Hematopoietic multipotent progenitor cell treated with erythropoietin and hydrocortisone succinate and interleukin-3 and kit ligand, for 6 days (in vitro differentiated cells): ENCODE results near the gene CHPF.

Experiments
- DNase-seq: peaks from one replicate; pipeline ENCODE4 v3.0.0-alpha.2; 2015

The CHPF gene, protein sequence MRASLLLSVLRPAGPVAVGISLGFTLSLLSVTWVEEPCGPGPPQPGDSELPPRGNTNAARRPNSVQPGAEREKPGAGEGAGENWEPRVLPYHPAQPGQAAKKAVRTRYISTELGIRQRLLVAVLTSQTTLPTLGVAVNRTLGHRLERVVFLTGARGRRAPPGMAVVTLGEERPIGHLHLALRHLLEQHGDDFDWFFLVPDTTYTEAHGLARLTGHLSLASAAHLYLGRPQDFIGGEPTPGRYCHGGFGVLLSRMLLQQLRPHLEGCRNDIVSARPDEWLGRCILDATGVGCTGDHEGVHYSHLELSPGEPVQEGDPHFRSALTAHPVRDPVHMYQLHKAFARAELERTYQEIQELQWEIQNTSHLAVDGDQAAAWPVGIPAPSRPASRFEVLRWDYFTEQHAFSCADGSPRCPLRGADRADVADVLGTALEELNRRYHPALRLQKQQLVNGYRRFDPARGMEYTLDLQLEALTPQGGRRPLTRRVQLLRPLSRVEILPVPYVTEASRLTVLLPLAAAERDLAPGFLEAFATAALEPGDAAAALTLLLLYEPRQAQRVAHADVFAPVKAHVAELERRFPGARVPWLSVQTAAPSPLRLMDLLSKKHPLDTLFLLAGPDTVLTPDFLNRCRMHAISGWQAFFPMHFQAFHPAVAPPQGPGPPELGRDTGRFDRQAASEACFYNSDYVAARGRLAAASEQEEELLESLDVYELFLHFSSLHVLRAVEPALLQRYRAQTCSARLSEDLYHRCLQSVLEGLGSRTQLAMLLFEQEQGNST

GRCh38 chr2:219543596-219544358 is at the start of gene CHPF, which contains the start of gene TMEM198:
Gene CHPF, minus strand, starts transcription at chr2:219543809. Its CDS starts 271 bp downstream, at chr2:219543538.
Gene TMEM198, plus strand, starts transcription at chr2:219544028. Its CDS starts 700 bp downstream, at chr2:219544728.
- DNase-seq: peak; percentile 96

- no peak for DNase-seq
Measured at GRCh38 chr2:219593154-219593553, 49.5 kb upstream of the CHPF start.

DNA sequence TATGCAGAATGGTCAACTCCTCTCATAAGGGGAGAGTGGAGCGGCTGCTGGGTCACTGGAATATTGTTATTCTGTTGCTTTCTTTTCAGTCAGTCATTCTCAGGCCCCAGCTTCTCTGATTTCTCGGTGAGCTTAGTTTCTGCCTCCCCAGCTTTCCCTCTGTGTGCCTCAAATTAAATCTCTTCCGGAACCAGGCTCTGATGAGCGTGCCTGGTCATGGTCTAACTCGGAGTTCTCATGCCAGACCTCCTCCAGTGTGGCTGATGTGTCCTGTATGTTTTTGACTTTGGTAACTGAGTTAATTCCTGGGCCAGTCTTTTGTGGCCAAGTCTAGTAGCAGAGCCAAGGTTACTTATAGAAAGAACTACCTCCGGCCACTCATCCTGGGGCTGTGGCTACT is 49.1 kb upstream of the CHPF start:
- no peak for DNase-seq

GRCh38 chr2:219591091-219591490 is 47.5 kb upstream of the CHPF start:
- DNase-seq: no peak

DNA sequence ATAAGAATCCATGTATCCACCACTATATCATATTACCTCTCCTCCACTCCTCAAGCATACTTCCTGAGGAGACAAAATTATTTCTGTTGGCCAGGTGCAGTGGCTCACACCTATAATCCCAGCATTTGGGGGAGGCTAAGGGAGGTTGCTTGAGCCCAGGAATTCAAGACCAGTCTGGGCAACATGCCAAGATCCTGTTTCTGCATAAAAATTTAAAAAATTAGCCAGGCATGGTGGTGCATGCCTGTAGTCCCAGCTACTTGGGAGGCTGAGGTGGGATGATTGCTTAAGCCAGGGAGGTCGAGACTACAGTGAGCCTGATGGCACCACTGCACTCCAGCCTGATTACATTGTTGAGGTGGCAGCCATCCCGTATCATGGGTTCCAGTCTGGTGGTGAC is 37.7 kb upstream of the CHPF start:
- DNase-seq: no peak

DNA sequence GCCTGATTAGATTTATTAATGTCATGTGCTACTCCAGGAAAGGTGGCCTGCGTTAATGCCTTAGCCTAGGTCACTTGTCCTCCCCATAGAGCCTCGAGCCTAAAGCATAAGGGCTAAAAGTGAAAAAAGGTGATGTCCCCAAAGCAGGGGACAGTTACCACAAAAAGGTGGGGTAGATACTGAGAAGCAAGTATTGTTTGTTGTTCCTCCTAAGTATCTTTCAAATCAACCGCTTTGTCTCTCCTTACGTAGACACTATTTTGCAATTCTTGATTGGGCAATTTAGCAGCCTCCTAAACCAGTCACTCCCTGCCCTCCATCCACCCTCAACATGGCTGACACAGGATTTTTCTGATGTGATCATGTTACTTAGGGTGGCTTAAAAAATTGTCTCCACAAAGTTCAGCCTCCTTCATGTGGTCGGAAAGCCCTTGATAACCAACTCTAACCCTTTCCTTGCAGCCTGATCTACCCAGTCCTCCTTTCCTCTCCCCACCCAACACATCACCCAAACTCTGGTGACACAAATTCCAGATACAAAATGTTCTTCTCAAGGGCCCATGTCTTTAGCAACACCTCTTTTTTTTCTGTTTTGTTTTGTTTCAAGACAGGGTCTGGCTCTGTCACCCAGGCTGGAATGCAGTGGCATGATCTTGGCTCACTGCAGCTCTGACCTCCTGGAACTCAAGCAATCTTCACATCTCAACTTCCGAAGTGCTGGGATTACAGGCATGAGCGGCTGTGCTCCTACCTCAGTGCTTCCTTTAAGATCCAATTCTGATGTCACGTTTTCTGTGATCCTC is 35.4 kb upstream of the CHPF start:
- DNase-seq: peak; percentile 70

- no peak for DNase-seq
Measured at GRCh38 chr2:219576505-219577388, 33.1 kb upstream of the CHPF start.

- no peak for DNase-seq
Measured at GRCh38 chr2:219575566-219576504, 32.2 kb upstream of the CHPF start.

GRCh38 chr2:219574484-219575311 is 31.1 kb upstream of the CHPF start:
- DNase-seq: no peak

GRCh38 chr2:219573166-219573565 is 29.6 kb upstream of the CHPF start:
- DNase-seq: no peak

GRCh38 chr2:219572237-219573001 is 28.8 kb upstream of the CHPF start, which contains the start of gene INHA:
Gene INHA, plus strand, starts transcription at chr2:219572310. Its CDS starts 65 bp downstream, at chr2:219572375.
- DNase-seq: no peak

GRCh38 chr2:219571311-219572236 is 28.0 kb upstream of the CHPF start, which contains the start of gene OBSL1:
Gene OBSL1, minus strand, starts transcription at chr2:219571539. Its CDS starts 307 bp downstream, at chr2:219571232.
- DNase-seq: peak; percentile 78

GRCh38 chr2:219570924-219571310 is 27.3 kb upstream of the CHPF start:
- DNase-seq: no peak

DNA sequence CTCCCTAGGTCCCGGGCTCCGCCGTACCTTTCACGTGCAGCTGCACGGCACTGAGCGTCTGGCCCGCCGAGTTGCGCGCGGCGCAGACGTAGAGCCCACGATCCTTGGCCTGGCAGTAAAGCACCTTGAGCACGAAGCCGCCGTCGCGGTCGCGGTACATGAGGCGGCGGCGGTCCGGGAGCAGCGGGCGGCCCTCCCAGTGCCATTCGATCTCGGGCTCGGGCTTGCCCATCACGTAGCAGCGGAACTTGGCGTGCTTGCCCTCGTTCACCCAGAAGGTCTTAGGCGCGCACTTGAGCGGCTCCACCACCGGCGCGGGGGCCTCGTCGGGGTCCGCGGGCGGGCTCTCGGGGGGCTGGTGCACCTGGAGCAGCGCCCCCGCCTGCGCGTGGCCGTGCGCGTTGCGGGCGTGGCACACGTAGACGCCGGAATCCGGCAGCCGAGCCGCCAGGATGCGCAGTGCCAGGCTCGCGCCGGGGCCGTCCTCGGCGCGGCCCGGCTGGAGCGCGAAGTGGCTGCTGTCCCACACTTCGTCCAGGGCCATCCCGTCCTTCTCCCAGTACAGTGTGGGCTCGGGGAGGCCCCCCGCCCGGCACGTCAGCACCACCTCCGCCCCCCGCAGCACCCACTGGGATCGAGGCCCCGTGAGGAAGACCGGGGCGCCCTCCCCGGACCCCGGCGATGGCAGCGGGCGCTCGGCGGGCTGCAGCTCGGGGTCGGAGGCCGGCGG is 26.8 kb upstream of the CHPF start:
- peak; percentile 40 for DNase-seq

GRCh38 chr2:219569635-219570034 is 26.0 kb upstream of the CHPF start:
- no peak for DNase-seq

- no peak for DNase-seq
Measured at GRCh38 chr2:219569041-219569440, 25.4 kb upstream of the CHPF start.
